Choroid plexus epithelial cell (primary cell): Measurements from ENCODE around the gene LMNA.
"Not testable (repeated sequence)": the region's sequence is repeated elsewhere in the genome, so short reads cannot be mapped to it uniquely, and the experiment has no call there.

Experiments used
- DNase-seq: peaks from one replicate; pipeline ENCODE4 v3.0.0-alpha.2; 2010; ENCODE audit warnings: low read depth
- H3K4me3 ChIP-seq: 2 replicates; pipeline ENCODE4 v1.5.1; 2011; ENCODE audit warnings: low read depth, mild to moderate bottlenecking, control low read depth, low read length, moderate library complexity
- CTCF ChIP-seq: conservative IDR thresholded peaks from 2 replicates; pipeline ENCODE4 v1.5.1; 2011; ENCODE audit warnings: low read depth, mild to moderate bottlenecking, control low read depth, inconsistent platforms, low read length, moderate library complexity

Gene LMNA

GRCh38 chr1:156119503-156120209 lies 5.1 kb downstream of the LMNA start:
- H3K4me3 ChIP-seq = no peak overlapping the region
- peak; percentile 13 for TF ChIP-seq CTCF
- DNase-seq = peak; percentile 72

- no peak for DNase-seq
- no peak overlapping the region for H3K4me3 ChIP-seq
- TF ChIP-seq CTCF = no peak
These were observed 5.8 kb downstream of the LMNA start for GRCh38 chr1:156120318-156120717.

- not testable (repeated sequence) for DNase-seq, H3K4me3 ChIP-seq
These were observed 6.5 kb downstream of the LMNA start for GRCh38 chr1:156121005-156121404.

GRCh38 chr1:156121457-156121856 lies 6.9 kb downstream of the LMNA start:
- TF ChIP-seq CTCF = no peak
- H3K4me3 ChIP-seq = no peak overlapping the region
- no peak for DNase-seq

GRCh38 chr1:156122086-156122485 lies 7.6 kb downstream of the LMNA start:
- peak overlapping the region; percentile 36 for H3K4me3 ChIP-seq
- no peak for DNase-seq
- TF ChIP-seq CTCF = no peak

GRCh38 chr1:156122519-156123355 lies 8.2 kb downstream of the LMNA start:
- DNase-seq = peak; percentile 95
- H3K4me3 ChIP-seq = peak overlapping the region; percentile 36
- TF ChIP-seq CTCF = no peak

- TF ChIP-seq CTCF = peak; percentile 48
- peak; percentile 98 for DNase-seq
- peak overlapping the region; percentile 36 for H3K4me3 ChIP-seq
These were observed 9.1 kb downstream of the LMNA start for GRCh38 chr1:156123356-156124196.
